OCI-LY7 (cell line): ENCODE measurements around the gene ZNF500. TPM values are rescaled to one million over a fixed set of nuclear protein-coding genes. Genes with fewer than 3 reads are reported as not detected.

Experiments
- BruUV-seq: library from RNA; stranded (reverse); fragments of 400-500 nt; replicated peaks from 2 replicates; lab custom pipeline; 2021; lab: Mats Ljungman, UMichigan
- CTCF ChIA-PET: fragments of 300-600 bp; sonication (Branson Sonifier 250); formaldehyde crosslinking; loops from one replicate; lab custom pipeline; 2022; ENCODE audit warnings: antibody characterized with exemption; ENCODE audit not compliant: unreplicated experiment; lab: Charles Lee
- POLR2A ChIA-PET: fragments of 300-600 bp; sonication (Branson Sonifier 250); formaldehyde crosslinking; loops from one replicate; lab custom pipeline; 2022; ENCODE audit warnings: antibody characterized with exemption; lab: Charles Lee
- DNase-seq: peaks from one replicate; pipeline ENCODE4 v3.0.0-alpha.2; 2015; ENCODE audit warnings: low spot score
- H2AFZ ChIP-seq: fragments of 200-600 bp; sonication (generic), shearing (Covaris generic); 2 replicates; pipeline ENCODE4 v1.6.1; 2014; ENCODE audit warnings: mild to moderate bottlenecking, antibody characterized with exemption, low read length, moderate library complexity
- H3K27ac ChIP-seq: fragments of 200-600 bp; sonication (generic); 2 replicates; pipeline ENCODE4 v1.5.1; 2014; ENCODE audit warnings: mixed run types, low read depth, mild to moderate bottlenecking, moderate library complexity, low read length, inconsistent platforms; ENCODE audit not compliant: poor library complexity, severe bottlenecking
- H3K36me3 ChIP-seq: fragments of 200-600 bp; sonication (generic); 2 replicates; pipeline ENCODE4 v1.6.1; 2014; ENCODE audit warnings: mild to moderate bottlenecking, antibody characterized with exemption, low read length, moderate library complexity, mixed read lengths; ENCODE audit not compliant: insufficient read depth
- H3K4me1 ChIP-seq: fragments of 200-600 bp; sonication (generic); 2 replicates; pipeline ENCODE4 v1.5.1; 2014; ENCODE audit warnings: mild to moderate bottlenecking, low read length; ENCODE audit not compliant: insufficient read depth, poor library complexity, severe bottlenecking
- H3K4me2 ChIP-seq: fragments of 200-600 bp; sonication (generic); 2 replicates; pipeline ENCODE4 v1.6.1; 2014; ENCODE audit warnings: mild to moderate bottlenecking, low read length
- H3K4me3 ChIP-seq: fragments of 200-600 bp; sonication (generic); 2 replicates; pipeline ENCODE4 v1.5.1; 2014; ENCODE audit warnings: mild to moderate bottlenecking, low read depth, low read length; ENCODE audit not compliant: poor library complexity, severe bottlenecking
- H3K79me2 ChIP-seq: fragments of 200-600 bp; sonication (generic); 2 replicates; pipeline ENCODE4 v1.6.1; 2016; ENCODE audit warnings: low read depth, mild to moderate bottlenecking, low read length, moderate library complexity, mixed read lengths; ENCODE audit not compliant: insufficient read depth
- H3K9me2 ChIP-seq: fragments of 200-600 bp; sonication (generic); 2 replicates; pipeline ENCODE4 v1.6.1; 2016; ENCODE audit warnings: mild to moderate bottlenecking, low read length, mixed read lengths; ENCODE audit not compliant: insufficient read depth
- H3K9me3 ChIP-seq: fragments of 200-600 bp; sonication (generic); 2 replicates; pipeline ENCODE4 v1.6.1; 2014; ENCODE audit warnings: mild to moderate bottlenecking, mixed run types, low read length, mixed read lengths
- H4K20me1 ChIP-seq: fragments of 200-600 bp; sonication (generic); 2 replicates; pipeline ENCODE4 v1.6.1; 2014; ENCODE audit warnings: mild to moderate bottlenecking, antibody characterized with exemption, low read length, moderate library complexity, mixed read lengths; ENCODE audit not compliant: insufficient read depth
- EZH2phosphoT487 ChIP-seq: fragments of 200-600 bp; sonication (generic); IDR thresholded peaks from 2 replicates; pipeline ENCODE4 v1.6.1; 2018; ENCODE audit warnings: low read depth, borderline replicate concordance, mild to moderate bottlenecking, mixed run types, antibody characterized with exemption, low read length, moderate library complexity, mixed read lengths
- intact Hi-C: fragments of 100-400 bp; cut with micrococcal nuclease; formaldehyde crosslinking; loops from one replicate; pipeline ENCODE4 v1.10.0; 2022; ENCODE audit not compliant: unreplicated experiment
- total RNA-seq, 2 experiments: library from RNA; depleted of rRNA in 1 of 2; stranded (reverse); fragments of >200 nt in 1 of 2; shearing (Covaris generic) in 1 of 2; gene quantifications; 2 replicates each; pipeline ENCODE4 v1.2.3, GENCODE V29; 2014 to 2022
- TF ChIP-seq, protein P1 (sequence below): fragments of 200-600 bp; sonication (generic); conservative IDR thresholded peaks from 2 replicates; pipeline ENCODE4 v1.5.1; 2014; ENCODE audit warnings: mild to moderate bottlenecking, antibody characterized with exemption, low read length, moderate library complexity, mixed read lengths

ZNF500 gene
- total RNA-seq, 2 experiments from 2014 or later = 16.1 to 23.9 TPM

DNA sequence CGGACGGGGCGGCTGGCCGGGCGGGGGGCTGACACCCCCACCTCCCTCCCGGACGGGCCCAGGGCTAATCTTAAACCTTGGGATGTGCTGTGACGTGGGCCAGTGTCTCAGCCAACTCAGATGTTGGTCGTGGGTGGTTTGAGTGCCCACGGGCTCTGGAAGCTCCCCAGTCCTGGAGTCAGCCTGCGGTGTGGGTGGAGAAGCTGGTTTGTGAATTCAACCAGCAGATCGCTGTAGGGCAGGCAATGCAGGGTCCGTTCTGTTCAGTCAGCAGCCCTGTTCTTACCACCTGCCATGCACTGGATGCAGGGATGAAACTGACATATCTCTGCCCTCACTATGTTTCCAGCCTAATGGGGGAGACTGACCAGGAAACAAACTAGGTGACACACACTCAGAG is 8.0 kb upstream of the ZNF500 start:
- intact Hi-C loops = no loop called here
- Histone ChIP-seq H4K20me1 (no peaks in the 10 kb centered on the region), H3K4me1 (no peaks in the 10 kb centered on the region), H3K4me2 (no peak overlapping the region), H3K4me3 (no peak overlapping the region), H3K79me2 (no peaks in the 10 kb centered on the region), H2AFZ (no peak overlapping the region), H3K27ac (no peak overlapping the region), H3K36me3 (no peaks in the 10 kb centered on the region), H3K9me3 (no peaks in the 10 kb centered on the region), H3K9me2 (no peaks in the 10 kb centered on the region)
- no TSS peak for BruUV-seq
- TF ChIP-seq, protein P1, sequence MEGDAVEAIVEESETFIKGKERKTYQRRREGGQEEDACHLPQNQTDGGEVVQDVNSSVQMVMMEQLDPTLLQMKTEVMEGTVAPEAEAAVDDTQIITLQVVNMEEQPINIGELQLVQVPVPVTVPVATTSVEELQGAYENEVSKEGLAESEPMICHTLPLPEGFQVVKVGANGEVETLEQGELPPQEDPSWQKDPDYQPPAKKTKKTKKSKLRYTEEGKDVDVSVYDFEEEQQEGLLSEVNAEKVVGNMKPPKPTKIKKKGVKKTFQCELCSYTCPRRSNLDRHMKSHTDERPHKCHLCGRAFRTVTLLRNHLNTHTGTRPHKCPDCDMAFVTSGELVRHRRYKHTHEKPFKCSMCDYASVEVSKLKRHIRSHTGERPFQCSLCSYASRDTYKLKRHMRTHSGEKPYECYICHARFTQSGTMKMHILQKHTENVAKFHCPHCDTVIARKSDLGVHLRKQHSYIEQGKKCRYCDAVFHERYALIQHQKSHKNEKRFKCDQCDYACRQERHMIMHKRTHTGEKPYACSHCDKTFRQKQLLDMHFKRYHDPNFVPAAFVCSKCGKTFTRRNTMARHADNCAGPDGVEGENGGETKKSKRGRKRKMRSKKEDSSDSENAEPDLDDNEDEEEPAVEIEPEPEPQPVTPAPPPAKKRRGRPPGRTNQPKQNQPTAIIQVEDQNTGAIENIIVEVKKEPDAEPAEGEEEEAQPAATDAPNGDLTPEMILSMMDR = no peak
- no peak for TF ChIP-seq EZH2phosphoT487
- ChIA-PET CTCF (no interaction called here), POLR2A (no interaction called here)
- DNase-seq = no peak

DNA sequence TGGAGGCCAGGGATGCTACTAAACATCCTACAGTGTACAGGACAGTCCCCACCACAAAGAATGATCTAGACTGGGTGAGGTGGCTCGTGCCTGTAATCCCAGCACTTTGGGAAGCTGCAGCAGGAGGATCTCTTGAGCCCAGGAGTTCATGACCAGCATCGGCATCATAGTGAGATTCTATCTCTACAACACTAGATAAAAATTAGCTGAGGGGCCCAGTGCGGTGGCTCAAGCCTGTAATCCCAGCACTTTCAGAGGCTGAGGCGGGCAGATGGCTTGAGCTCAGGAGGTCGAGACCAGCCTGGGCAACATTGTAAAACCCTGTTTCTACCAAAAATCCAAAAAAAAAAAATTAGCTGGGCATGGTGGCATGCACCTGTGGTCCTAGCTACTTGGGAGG is 5.4 kb upstream of the ZNF500 start:
- H4K20me1 ChIP-seq = no peaks in the 10 kb centered on the region
- peaks cover 13% of the 10 kb centered on the region for H3K4me1 ChIP-seq
- no peak for DNase-seq
- intact Hi-C loops = no loop called here
- ChIA-PET CTCF (no interaction called here), POLR2A (interaction anchor here (0.7 to 0.9 kb wide), 3 partner anchors 8 to 869 kb away, joined by 3 to 6 read pairs (median 4); no protein-coding TSS in a partner anchor)
- no peaks in the 10 kb centered on the region for H3K9me2 ChIP-seq
- no TSS peak for BruUV-seq
- H2AFZ ChIP-seq = no peak overlapping the region
- no peaks in the 10 kb centered on the region for H3K36me3 ChIP-seq
- no peaks in the 10 kb centered on the region for H3K9me3 ChIP-seq
- no peak overlapping the region for H3K4me3 ChIP-seq
- TF ChIP-seq, protein P1 = no peak
- no peak for TF ChIP-seq EZH2phosphoT487
- H3K4me2 ChIP-seq = no peak overlapping the region
- H3K27ac ChIP-seq = no peak overlapping the region
- H3K79me2 ChIP-seq = no peaks in the 10 kb centered on the region

DNA sequence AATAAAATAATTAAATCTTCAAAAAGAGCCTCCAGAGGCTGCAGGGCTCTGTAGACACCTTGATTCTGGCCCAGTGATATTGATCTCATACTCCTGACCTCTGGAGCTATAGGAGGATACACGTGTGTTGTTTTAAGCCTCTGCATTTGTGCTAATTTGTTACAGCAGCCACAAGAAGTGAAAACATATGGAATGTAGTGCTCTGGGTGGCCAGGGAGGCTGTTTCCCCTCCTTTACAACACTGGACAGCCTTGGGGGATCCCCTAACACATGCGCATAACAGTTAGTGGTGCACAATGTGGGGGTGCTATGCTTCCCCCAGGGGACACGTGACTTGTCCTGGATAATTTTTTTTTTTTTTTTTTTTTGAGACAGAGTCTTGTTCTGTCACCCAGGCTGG is 4.7 kb upstream of the ZNF500 start:
- POLR2A ChIA-PET = interaction anchor here (0.5 to 0.9 kb wide), 3 partner anchors 8 to 869 kb away, joined by 3 to 4 read pairs (median 3); no protein-coding TSS in a partner anchor
- no peak overlapping the region for H3K4me3 ChIP-seq
- BruUV-seq = no TSS peak

More for the DNA sequence above, 4.7 kb upstream of the ZNF500 start:
- intact Hi-C loops = no loop called here
- no peaks in the 10 kb centered on the region for H3K36me3 ChIP-seq
- H3K79me2 ChIP-seq = peaks cover 2% of the 10 kb centered on the region; the same call in 1 of the 2 replicates
- no peak for TF ChIP-seq EZH2phosphoT487
- TF ChIP-seq, protein P1 = no peak
- H3K4me1 ChIP-seq = peaks cover 15% of the 10 kb centered on the region
- no peak overlapping the region for H2AFZ ChIP-seq
- no peak overlapping the region for H3K4me2 ChIP-seq
- CTCF ChIA-PET = no interaction called here
- H3K9me3 ChIP-seq = no peaks in the 10 kb centered on the region
- no peaks in the 10 kb centered on the region for H4K20me1 ChIP-seq
- DNase-seq = no peak
- no peaks in the 10 kb centered on the region for H3K9me2 ChIP-seq
- H3K27ac ChIP-seq = no peak overlapping the region
